Liver (tissue), 9 donors: ENCODE measurements around the gene ZBTB7B. TPM values are rescaled to one million over a fixed set of nuclear protein-coding genes. Genes with fewer than 3 reads are reported as not detected.

Experiments
- DNase-seq: peaks from one replicate; pipeline ENCODE4 v3.0.0-alpha.2; 2017; ENCODE audit warnings: low spot score
- H3K27ac ChIP-seq, 2 donors: one replicate each; pipeline ENCODE4 v1.7.0; 2013; ENCODE audit warnings: inconsistent platforms in 2 of 2, low read length in 2 of 2, control low read depth in 1 of 2, low read depth in 1 of 2, mild to moderate bottlenecking in 1 of 2
- H3K27me3 ChIP-seq, 4 donors: one replicate each; pipeline versions ENCODE4 v1.6.1 to v1.7.0; 2013; ENCODE audit warnings: low read length in 3 of 4, inconsistent platforms in 1 of 4, mild to moderate bottlenecking in 1 of 4, moderate library complexity in 1 of 4; ENCODE audit not compliant: control insufficient read depth in 4 of 4, insufficient read depth in 4 of 4
- H3K36me3 ChIP-seq, 4 donors: one replicate each; pipeline versions ENCODE4 v1.6.1 to v1.7.0; 2013; ENCODE audit warnings: low read length in 3 of 4, mild to moderate bottlenecking in 3 of 4, low read depth in 1 of 4, moderate library complexity in 1 of 4; ENCODE audit not compliant: control insufficient read depth in 4 of 4, insufficient read depth in 3 of 4
- H3K4me1 ChIP-seq, 4 donors: one replicate each; pipeline versions ENCODE4 v1.6.1 to v1.7.0; 2013; ENCODE audit warnings: low read length in 3 of 4, mild to moderate bottlenecking in 3 of 4, moderate library complexity in 1 of 4; ENCODE audit not compliant: control insufficient read depth in 4 of 4, insufficient read depth in 4 of 4
- H3K4me3 ChIP-seq, 3 donors: one replicate each; pipeline versions ENCODE4 v1.6.1 to v1.7.0; 2013; ENCODE audit warnings: low read length in 3 of 3, control low read depth in 1 of 3, low read depth in 1 of 3, mild to moderate bottlenecking in 1 of 3
- H3K9ac ChIP-seq, 2 donors: one replicate each; pipeline ENCODE4 v1.7.0; 2013; ENCODE audit warnings: low read length in 2 of 2, mild to moderate bottlenecking in 2 of 2, moderate library complexity in 2 of 2, control low read depth in 1 of 2, low read depth in 1 of 2
- H3K9me3 ChIP-seq, 4 donors: one replicate each; pipeline versions ENCODE4 v1.6.1 to v1.7.0; 2013; ENCODE audit warnings: low read length in 3 of 4; ENCODE audit not compliant: control insufficient read depth in 4 of 4
- EGR1 ChIP-seq, 2 donors: IDR thresholded peaks; 2 replicates each; pipeline ENCODE4 v1.6.1; 2016 to 2018; ENCODE audit warnings: antibody characterized with exemption in 2 of 2, low read depth in 2 of 2
- FOXA1 ChIP-seq: IDR thresholded peaks from 2 replicates; pipeline ENCODE4 v1.6.1; 2016; ENCODE audit warnings: antibody characterized with exemption
- FOXA2 ChIP-seq: IDR thresholded peaks from 2 replicates; pipeline ENCODE4 v1.6.1; 2016; ENCODE audit warnings: antibody characterized with exemption
- GABPA ChIP-seq, 2 donors: IDR thresholded peaks in 1 of 2; conservative IDR thresholded peaks in 1 of 2; 2 replicates each; pipeline ENCODE4 v1.6.1; 2016; ENCODE audit warnings: antibody characterized with exemption in 2 of 2, mild to moderate bottlenecking in 1 of 2, moderate library complexity in 1 of 2
- HNF4A ChIP-seq, 2 donors: conservative IDR thresholded peaks; 2 replicates each; pipeline ENCODE4 v1.6.1; 2016; ENCODE audit warnings: antibody characterized with exemption in 2 of 2, mild to moderate bottlenecking in 2 of 2
- HNF4G ChIP-seq: IDR thresholded peaks from 2 replicates; pipeline ENCODE4 v1.6.1; 2016; ENCODE audit warnings: antibody characterized with exemption
- JUND ChIP-seq, 2 donors: IDR thresholded peaks; 2 replicates each; pipeline ENCODE4 v1.6.1; 2016; ENCODE audit warnings: antibody characterized with exemption in 2 of 2
- NR2F2 ChIP-seq: IDR thresholded peaks from 2 replicates; pipeline ENCODE4 v1.6.1; 2016; ENCODE audit warnings: antibody characterized with exemption
- RAD21 ChIP-seq, 2 donors: IDR thresholded peaks; 2 replicates each; pipeline ENCODE4 v1.6.1; 2016; ENCODE audit warnings: antibody characterized with exemption in 2 of 2, mild to moderate bottlenecking in 2 of 2
- RXRA ChIP-seq, 2 donors: IDR thresholded peaks; 2 replicates each; pipeline ENCODE4 v1.6.1; 2017 to 2018; ENCODE audit warnings: antibody characterized with exemption in 2 of 2, mild to moderate bottlenecking in 1 of 2
- SP1 ChIP-seq: IDR thresholded peaks from 2 replicates; pipeline ENCODE4 v1.6.1; 2018; ENCODE audit warnings: antibody characterized with exemption, mild to moderate bottlenecking
- TAF1 ChIP-seq: conservative IDR thresholded peaks from 2 replicates; pipeline ENCODE4 v1.6.1; 2016; ENCODE audit warnings: antibody characterized with exemption, mild to moderate bottlenecking
- YY1 ChIP-seq: IDR thresholded peaks from 2 replicates; pipeline ENCODE4 v1.6.1; 2016; ENCODE audit warnings: antibody characterized with exemption, mild to moderate bottlenecking
- WGBS: extraction: QIAGEN DNeasy Blood & Tissue Kit; methylation state at CpG from one replicate; pipeline ENCODE4 v1.1.7; 2013; 5-methylcytosine and 5-hydroxymethylcytosine counted together
- polyA plus RNA-seq, 2 donors: library from polyadenylated mRNA; stranded (reverse) in 1 of 2; unstranded in 1 of 2; fragments of 200-250 nt in 1 of 2; fragments of >200 nt in 1 of 2; fragmentation: Nextera tagmentation in 1 of 2; extraction: Ambion mirVana in 1 of 2; gene quantifications; one replicate each; pipeline versions ENCODE4 v1.2.1 to v1.2.3, GENCODE V29; 2013 to 2015
- total RNA-seq, 2 donors: library from RNA; depleted of rRNA; stranded (reverse); fragments of >200 nt; gene quantifications; one replicate each; pipeline ENCODE4 v1.2.3, GENCODE V29; 2014
- TF ChIP-seq, protein P1 (sequence below): IDR thresholded peaks from 2 replicates; pipeline ENCODE4 v1.6.1; 2016; ENCODE audit warnings: antibody characterized with exemption
- TF ChIP-seq, protein P2 (sequence below): IDR thresholded peaks from 2 replicates; pipeline ENCODE4 v1.6.1; 2016; ENCODE audit warnings: antibody characterized with exemption, mild to moderate bottlenecking
- TF ChIP-seq, protein P3 (sequence below): IDR thresholded peaks from 2 replicates; pipeline ENCODE4 v1.6.1; 2016; ENCODE audit warnings: antibody characterized with exemption
- TF ChIP-seq, protein P4 (sequence below): IDR thresholded peaks from 2 replicates; pipeline ENCODE4 v1.6.1; 2016; ENCODE audit warnings: antibody characterized with exemption
- TF ChIP-seq, protein P5 (sequence below): fragments of 150-350 bp; IDR thresholded peaks from 2 replicates; pipeline ENCODE4 v1.5.1; 2017; ENCODE audit warnings: improper control_type of control experiment, low read depth, low read length; ENCODE audit not compliant: missing input control
- donor health status: healthy.
- donor health status: healthy.
- donor health status: healthy.
- donor health status: healthy.
- donor health status: healthy.

ZBTB7B gene
- total and polyA plus RNA-seq, 4 donors: 7.0 to 50.2 (median 21.1) TPM

DNA sequence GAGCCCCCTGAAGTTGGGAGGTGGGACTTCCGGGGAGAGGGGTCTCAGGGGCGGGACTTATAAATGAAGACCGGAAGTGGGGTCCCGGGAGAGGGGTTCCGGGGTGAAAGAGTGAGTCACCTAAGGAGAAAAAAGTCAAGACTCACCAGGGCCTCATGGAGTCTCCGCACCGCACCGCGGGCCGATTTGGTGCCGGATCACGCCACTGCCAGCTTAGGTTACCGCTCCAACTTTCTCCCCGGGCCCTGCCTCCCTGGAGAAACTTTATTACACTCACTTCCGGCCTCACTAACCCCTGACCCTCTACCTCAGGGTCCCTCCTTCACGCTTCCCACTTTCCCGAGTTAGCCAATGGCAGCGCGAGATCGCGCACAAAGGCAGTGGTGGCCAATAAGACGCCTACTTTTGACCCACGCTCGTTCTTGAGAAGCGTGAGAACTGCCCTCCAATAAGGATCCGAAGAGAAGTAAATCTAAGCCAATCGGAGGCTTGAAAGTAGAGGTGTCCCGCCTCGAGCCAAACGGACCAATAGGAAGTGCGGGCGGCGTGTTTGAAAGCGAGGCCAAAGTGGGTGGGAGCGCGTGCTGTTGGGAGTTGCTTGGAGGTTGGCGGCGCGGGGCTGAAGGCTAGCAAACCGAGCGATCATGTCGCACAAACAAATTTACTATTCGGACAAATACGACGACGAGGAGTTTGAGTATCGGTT lies 28.3 kb upstream of the ZBTB7B start, which contains the start of gene CKS1B:
CKS1B (plus strand) TSS at position 580 of the 706 bp plus-strand sequence; CDS start at position 645, 65 bp downstream.
- Histone ChIP-seq H3K9me3 (no peaks in the 10 kb centered on the region), H3K27me3 (no peaks in the 10 kb centered on the region), H3K4me1 (peaks cover 11 to 44% (median 31%) of the 10 kb centered on the region in 4 donors), H3K36me3 (peaks cover 0 to 8% (median under 1%) of the 10 kb centered on the region in 4 donors), H3K4me3 (peak within 1 kb of the TSS; percentile 71 to 94 (median 87)), H3K27ac (peak within 1 kb of the TSS; percentile 89 to 99), H3K9ac (peak within 1 kb of the TSS; percentile 94 to 97)
- peak; percentile 97 for DNase-seq
- under 1% methylated on average over 47 of the region's 47 CpGs for WGBS
- TF ChIP-seq RAD21 (IDR thresholded peaks at IDR 0.05) (no peak), RXRA (IDR thresholded peaks at IDR 0.05) (peak; percentile 40 to 79), YY1 (no peak), TAF1 (no peak), HNF4G (no peak), EGR1 (IDR thresholded peaks at IDR 0.05; ENCODE audit: low read depth in 2 of 2) (peak in 1 of 2 donors; percentile 0), JUND (IDR thresholded peaks at IDR 0.05) (peak; percentile 40 to 42), SP1 (peak; percentile 99), HNF4A (conservative IDR thresholded peaks at IDR 0.05) (peak; percentile 28 to 57), NR2F2 (peak; percentile 96), FOXA2 (no peak), FOXA1 (peak; percentile 9), GABPA (IDR thresholded peaks at IDR 0.05 in 1 of 2, conservative IDR thresholded peaks at IDR 0.05 in 1 of 2) (peak; percentile 86 to 88)
- TF ChIP-seq, protein P1, sequence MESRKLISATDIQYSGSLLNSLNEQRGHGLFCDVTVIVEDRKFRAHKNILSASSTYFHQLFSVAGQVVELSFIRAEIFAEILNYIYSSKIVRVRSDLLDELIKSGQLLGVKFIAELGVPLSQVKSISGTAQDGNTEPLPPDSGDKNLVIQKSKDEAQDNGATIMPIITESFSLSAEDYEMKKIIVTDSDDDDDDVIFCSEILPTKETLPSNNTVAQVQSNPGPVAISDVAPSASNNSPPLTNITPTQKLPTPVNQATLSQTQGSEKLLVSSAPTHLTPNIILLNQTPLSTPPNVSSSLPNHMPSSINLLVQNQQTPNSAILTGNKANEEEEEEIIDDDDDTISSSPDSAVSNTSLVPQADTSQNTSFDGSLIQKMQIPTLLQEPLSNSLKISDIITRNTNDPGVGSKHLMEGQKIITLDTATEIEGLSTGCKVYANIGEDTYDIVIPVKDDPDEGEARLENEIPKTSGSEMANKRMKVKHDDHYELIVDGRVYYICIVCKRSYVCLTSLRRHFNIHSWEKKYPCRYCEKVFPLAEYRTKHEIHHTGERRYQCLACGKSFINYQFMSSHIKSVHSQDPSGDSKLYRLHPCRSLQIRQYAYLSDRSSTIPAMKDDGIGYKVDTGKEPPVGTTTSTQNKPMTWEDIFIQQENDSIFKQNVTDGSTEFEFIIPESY: peak; percentile 95
- TF ChIP-seq, protein P2, sequence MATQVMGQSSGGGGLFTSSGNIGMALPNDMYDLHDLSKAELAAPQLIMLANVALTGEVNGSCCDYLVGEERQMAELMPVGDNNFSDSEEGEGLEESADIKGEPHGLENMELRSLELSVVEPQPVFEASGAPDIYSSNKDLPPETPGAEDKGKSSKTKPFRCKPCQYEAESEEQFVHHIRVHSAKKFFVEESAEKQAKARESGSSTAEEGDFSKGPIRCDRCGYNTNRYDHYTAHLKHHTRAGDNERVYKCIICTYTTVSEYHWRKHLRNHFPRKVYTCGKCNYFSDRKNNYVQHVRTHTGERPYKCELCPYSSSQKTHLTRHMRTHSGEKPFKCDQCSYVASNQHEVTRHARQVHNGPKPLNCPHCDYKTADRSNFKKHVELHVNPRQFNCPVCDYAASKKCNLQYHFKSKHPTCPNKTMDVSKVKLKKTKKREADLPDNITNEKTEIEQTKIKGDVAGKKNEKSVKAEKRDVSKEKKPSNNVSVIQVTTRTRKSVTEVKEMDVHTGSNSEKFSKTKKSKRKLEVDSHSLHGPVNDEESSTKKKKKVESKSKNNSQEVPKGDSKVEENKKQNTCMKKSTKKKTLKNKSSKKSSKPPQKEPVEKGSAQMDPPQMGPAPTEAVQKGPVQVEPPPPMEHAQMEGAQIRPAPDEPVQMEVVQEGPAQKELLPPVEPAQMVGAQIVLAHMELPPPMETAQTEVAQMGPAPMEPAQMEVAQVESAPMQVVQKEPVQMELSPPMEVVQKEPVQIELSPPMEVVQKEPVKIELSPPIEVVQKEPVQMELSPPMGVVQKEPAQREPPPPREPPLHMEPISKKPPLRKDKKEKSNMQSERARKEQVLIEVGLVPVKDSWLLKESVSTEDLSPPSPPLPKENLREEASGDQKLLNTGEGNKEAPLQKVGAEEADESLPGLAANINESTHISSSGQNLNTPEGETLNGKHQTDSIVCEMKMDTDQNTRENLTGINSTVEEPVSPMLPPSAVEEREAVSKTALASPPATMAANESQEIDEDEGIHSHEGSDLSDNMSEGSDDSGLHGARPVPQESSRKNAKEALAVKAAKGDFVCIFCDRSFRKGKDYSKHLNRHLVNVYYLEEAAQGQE: peak; percentile 9
- TF ChIP-seq, protein P3, sequence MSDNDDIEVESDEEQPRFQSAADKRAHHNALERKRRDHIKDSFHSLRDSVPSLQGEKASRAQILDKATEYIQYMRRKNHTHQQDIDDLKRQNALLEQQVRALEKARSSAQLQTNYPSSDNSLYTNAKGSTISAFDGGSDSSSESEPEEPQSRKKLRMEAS: peak; percentile 99
- TF ChIP-seq, protein P4, sequence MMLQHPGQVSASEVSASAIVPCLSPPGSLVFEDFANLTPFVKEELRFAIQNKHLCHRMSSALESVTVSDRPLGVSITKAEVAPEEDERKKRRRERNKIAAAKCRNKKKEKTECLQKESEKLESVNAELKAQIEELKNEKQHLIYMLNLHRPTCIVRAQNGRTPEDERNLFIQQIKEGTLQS: no peak
- TF ChIP-seq, protein P5, sequence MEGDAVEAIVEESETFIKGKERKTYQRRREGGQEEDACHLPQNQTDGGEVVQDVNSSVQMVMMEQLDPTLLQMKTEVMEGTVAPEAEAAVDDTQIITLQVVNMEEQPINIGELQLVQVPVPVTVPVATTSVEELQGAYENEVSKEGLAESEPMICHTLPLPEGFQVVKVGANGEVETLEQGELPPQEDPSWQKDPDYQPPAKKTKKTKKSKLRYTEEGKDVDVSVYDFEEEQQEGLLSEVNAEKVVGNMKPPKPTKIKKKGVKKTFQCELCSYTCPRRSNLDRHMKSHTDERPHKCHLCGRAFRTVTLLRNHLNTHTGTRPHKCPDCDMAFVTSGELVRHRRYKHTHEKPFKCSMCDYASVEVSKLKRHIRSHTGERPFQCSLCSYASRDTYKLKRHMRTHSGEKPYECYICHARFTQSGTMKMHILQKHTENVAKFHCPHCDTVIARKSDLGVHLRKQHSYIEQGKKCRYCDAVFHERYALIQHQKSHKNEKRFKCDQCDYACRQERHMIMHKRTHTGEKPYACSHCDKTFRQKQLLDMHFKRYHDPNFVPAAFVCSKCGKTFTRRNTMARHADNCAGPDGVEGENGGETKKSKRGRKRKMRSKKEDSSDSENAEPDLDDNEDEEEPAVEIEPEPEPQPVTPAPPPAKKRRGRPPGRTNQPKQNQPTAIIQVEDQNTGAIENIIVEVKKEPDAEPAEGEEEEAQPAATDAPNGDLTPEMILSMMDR: no peak
